Liver (tissue), 9 donors: ENCODE data around the gene CALY. TPM values are rescaled to one million over a fixed set of nuclear protein-coding genes. Genes with fewer than 3 reads are reported as not detected.

Experiments
- DNase-seq: peaks from one replicate; pipeline ENCODE4 v3.0.0-alpha.2; 2017; ENCODE audit warnings: low spot score
- H3K27ac ChIP-seq, 2 donors: one replicate each; pipeline ENCODE4 v1.7.0; 2013; ENCODE audit warnings: inconsistent platforms in 2 of 2, low read length in 2 of 2, control low read depth in 1 of 2, low read depth in 1 of 2, mild to moderate bottlenecking in 1 of 2
- H3K27me3 ChIP-seq, 4 donors: one replicate each; pipeline versions ENCODE4 v1.6.1 to v1.7.0; 2013; ENCODE audit warnings: low read length in 3 of 4, inconsistent platforms in 1 of 4, mild to moderate bottlenecking in 1 of 4, moderate library complexity in 1 of 4; ENCODE audit not compliant: control insufficient read depth in 4 of 4, insufficient read depth in 4 of 4
- H3K36me3 ChIP-seq, 4 donors: one replicate each; pipeline versions ENCODE4 v1.6.1 to v1.7.0; 2013; ENCODE audit warnings: low read length in 3 of 4, mild to moderate bottlenecking in 3 of 4, low read depth in 1 of 4, moderate library complexity in 1 of 4; ENCODE audit not compliant: control insufficient read depth in 4 of 4, insufficient read depth in 3 of 4
- H3K4me1 ChIP-seq, 4 donors: one replicate each; pipeline versions ENCODE4 v1.6.1 to v1.7.0; 2013; ENCODE audit warnings: low read length in 3 of 4, mild to moderate bottlenecking in 3 of 4, moderate library complexity in 1 of 4; ENCODE audit not compliant: control insufficient read depth in 4 of 4, insufficient read depth in 4 of 4
- H3K4me3 ChIP-seq, 3 donors: one replicate each; pipeline versions ENCODE4 v1.6.1 to v1.7.0; 2013; ENCODE audit warnings: low read length in 3 of 3, control low read depth in 1 of 3, low read depth in 1 of 3, mild to moderate bottlenecking in 1 of 3
- H3K9ac ChIP-seq, 2 donors: one replicate each; pipeline ENCODE4 v1.7.0; 2013; ENCODE audit warnings: low read length in 2 of 2, mild to moderate bottlenecking in 2 of 2, moderate library complexity in 2 of 2, control low read depth in 1 of 2, low read depth in 1 of 2
- H3K9me3 ChIP-seq, 4 donors: one replicate each; pipeline versions ENCODE4 v1.6.1 to v1.7.0; 2013; ENCODE audit warnings: low read length in 3 of 4; ENCODE audit not compliant: control insufficient read depth in 4 of 4
- EGR1 ChIP-seq, 2 donors: IDR thresholded peaks; 2 replicates each; pipeline ENCODE4 v1.6.1; 2016 to 2018; ENCODE audit warnings: antibody characterized with exemption in 2 of 2, low read depth in 2 of 2
- FOXA2 ChIP-seq: IDR thresholded peaks from 2 replicates; pipeline ENCODE4 v1.6.1; 2016; ENCODE audit warnings: antibody characterized with exemption
- GABPA ChIP-seq, 2 donors: IDR thresholded peaks in 1 of 2; conservative IDR thresholded peaks in 1 of 2; 2 replicates each; pipeline ENCODE4 v1.6.1; 2016; ENCODE audit warnings: antibody characterized with exemption in 2 of 2, mild to moderate bottlenecking in 1 of 2, moderate library complexity in 1 of 2
- HNF4A ChIP-seq, 2 donors: conservative IDR thresholded peaks; 2 replicates each; pipeline ENCODE4 v1.6.1; 2016; ENCODE audit warnings: antibody characterized with exemption in 2 of 2, mild to moderate bottlenecking in 2 of 2
- NR2F2 ChIP-seq: IDR thresholded peaks from 2 replicates; pipeline ENCODE4 v1.6.1; 2016; ENCODE audit warnings: antibody characterized with exemption
- SP1 ChIP-seq: IDR thresholded peaks from 2 replicates; pipeline ENCODE4 v1.6.1; 2018; ENCODE audit warnings: antibody characterized with exemption, mild to moderate bottlenecking
- YY1 ChIP-seq: IDR thresholded peaks from 2 replicates; pipeline ENCODE4 v1.6.1; 2016; ENCODE audit warnings: antibody characterized with exemption, mild to moderate bottlenecking
- WGBS: extraction: QIAGEN DNeasy Blood & Tissue Kit; methylation state at CpG from one replicate; pipeline ENCODE4 v1.1.7; 2013; 5-methylcytosine and 5-hydroxymethylcytosine counted together
- polyA plus RNA-seq, 2 donors: library from polyadenylated mRNA; stranded (reverse) in 1 of 2; unstranded in 1 of 2; fragments of 200-250 nt in 1 of 2; fragments of >200 nt in 1 of 2; fragmentation: Nextera tagmentation in 1 of 2; extraction: Ambion mirVana in 1 of 2; gene quantifications; one replicate each; pipeline versions ENCODE4 v1.2.1 to v1.2.3, GENCODE V29; 2013 to 2015
- total RNA-seq, 2 donors: library from RNA; depleted of rRNA; stranded (reverse); fragments of >200 nt; gene quantifications; one replicate each; pipeline ENCODE4 v1.2.3, GENCODE V29; 2014
- TF ChIP-seq, protein P1 (sequence below): fragments of 150-350 bp; IDR thresholded peaks from 2 replicates; pipeline ENCODE4 v1.5.1; 2017; ENCODE audit warnings: improper control_type of control experiment, low read depth, low read length; ENCODE audit not compliant: missing input control
- TF ChIP-seq, protein P2 (sequence below): IDR thresholded peaks from 2 replicates; pipeline ENCODE4 v1.6.1; 2016; ENCODE audit warnings: antibody characterized with exemption, mild to moderate bottlenecking
- TF ChIP-seq, protein P3 (sequence below): IDR thresholded peaks from 2 replicates; pipeline ENCODE4 v1.6.1; 2016; ENCODE audit warnings: antibody characterized with exemption
- donor health status: healthy.
- donor health status: healthy.
- donor health status: healthy.
- donor health status: healthy.
- donor health status: healthy.

The CALY gene
- total and polyA plus RNA-seq, 4 donors = 0.07 TPM; not detected in 3

DNA sequence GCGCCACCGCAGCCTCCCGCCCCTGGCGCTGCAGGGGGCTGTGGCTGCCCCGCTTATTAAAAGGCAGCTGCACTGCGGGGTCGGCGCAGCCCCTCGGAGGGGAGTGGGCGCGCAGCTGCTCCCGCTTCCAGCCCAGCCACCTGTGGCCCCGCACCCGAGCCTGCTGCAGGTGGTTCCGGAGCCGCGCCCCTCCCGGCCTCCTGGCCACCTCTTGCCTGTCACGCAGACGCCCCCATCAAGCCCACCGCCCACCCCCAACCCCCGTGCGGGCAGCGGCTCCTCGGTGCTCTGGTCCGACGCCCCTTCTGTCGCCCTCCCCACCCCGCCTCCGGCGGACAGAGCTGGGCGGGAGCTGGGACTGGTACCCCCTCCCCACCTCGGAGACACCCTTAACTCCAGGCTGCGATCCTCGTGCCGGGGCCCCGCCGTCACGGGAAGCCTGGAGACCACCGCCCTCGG is 549 bp downstream of the CALY start:
- Histone ChIP-seq H3K9ac (no peak overlapping the region), H3K36me3 (no peaks in the 10 kb centered on the region), H3K9me3 (no peaks in the 10 kb centered on the region), H3K4me1 (peaks cover 0 to 16% (median 8%) of the 10 kb centered on the region in 4 donors), H3K27ac (no peak overlapping the region), H3K4me3 (peak overlapping the region in 1 of 3 donors; percentile 26), H3K27me3 (peaks cover 0 to 14% (median 8%) of the 10 kb centered on the region in 4 donors)
- 10% methylated on average over 41 of the region's 41 CpGs for WGBS
- DNase-seq = no peak
- TF ChIP-seq FOXA2 = no peak
- TF ChIP-seq, protein P1, sequence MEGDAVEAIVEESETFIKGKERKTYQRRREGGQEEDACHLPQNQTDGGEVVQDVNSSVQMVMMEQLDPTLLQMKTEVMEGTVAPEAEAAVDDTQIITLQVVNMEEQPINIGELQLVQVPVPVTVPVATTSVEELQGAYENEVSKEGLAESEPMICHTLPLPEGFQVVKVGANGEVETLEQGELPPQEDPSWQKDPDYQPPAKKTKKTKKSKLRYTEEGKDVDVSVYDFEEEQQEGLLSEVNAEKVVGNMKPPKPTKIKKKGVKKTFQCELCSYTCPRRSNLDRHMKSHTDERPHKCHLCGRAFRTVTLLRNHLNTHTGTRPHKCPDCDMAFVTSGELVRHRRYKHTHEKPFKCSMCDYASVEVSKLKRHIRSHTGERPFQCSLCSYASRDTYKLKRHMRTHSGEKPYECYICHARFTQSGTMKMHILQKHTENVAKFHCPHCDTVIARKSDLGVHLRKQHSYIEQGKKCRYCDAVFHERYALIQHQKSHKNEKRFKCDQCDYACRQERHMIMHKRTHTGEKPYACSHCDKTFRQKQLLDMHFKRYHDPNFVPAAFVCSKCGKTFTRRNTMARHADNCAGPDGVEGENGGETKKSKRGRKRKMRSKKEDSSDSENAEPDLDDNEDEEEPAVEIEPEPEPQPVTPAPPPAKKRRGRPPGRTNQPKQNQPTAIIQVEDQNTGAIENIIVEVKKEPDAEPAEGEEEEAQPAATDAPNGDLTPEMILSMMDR = no peak
- TF ChIP-seq GABPA (IDR thresholded peaks at IDR 0.05 in 1 of 2, conservative IDR thresholded peaks at IDR 0.05 in 1 of 2) = no peak
- TF ChIP-seq EGR1 (IDR thresholded peaks at IDR 0.05; ENCODE audit: low read depth in 2 of 2) = no peak
- no peak for TF ChIP-seq YY1

DNA sequence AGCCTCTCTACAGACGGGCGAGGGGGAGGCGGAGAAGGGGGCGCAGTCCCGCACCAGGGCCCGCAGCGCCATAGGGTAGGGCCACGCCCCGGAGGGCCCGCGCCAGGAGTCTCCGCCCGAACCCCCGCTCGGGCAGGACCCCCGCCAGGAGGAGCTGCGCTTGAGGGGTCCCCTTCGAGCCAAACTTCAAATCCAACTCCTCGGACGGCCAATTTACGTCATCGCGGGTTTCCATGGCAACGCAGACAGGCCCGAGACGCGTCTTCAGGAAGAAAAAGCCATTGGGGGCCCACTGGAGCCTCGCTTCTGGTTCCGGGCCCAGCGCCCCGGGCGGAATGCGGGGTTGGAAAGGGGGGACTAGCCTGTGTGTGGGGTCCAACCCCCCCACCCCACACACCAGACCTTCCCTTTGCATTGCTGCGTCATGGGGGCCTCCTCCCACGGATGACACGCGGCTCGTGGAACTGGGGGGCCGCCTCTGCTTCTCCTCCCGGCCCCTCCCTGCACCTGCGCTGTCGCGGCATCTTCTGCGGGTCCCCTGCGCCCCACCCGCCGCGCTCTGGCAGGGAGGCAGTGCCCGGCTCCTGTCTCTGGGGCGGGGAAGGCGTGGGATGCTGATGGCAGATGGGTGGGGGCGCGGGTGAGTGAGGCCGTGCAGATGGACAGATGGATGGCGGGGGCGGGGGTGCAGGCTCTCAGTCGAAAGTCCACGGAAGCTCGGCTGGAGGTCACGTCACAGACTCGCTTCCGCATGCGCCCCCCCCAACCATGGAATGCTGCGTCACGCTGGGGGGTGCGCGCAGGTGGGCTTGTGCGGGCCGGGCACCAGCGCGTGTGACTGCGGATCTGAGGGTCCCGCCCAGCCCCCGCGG is 1.2 kb downstream of the CALY start:
- H3K9me3 ChIP-seq = no peaks in the 10 kb centered on the region
- H3K4me1 ChIP-seq = peaks cover 0 to 16% (median 8%) of the 10 kb centered on the region in 4 donors
- H3K4me3 ChIP-seq = peak overlapping the region in 1 of 3 donors; percentile 26
- TF ChIP-seq NR2F2 (no peak), SP1 (no peak), HNF4A (conservative IDR thresholded peaks at IDR 0.05) (peak in 1 of 2 donors; percentile 47)
- TF ChIP-seq, protein P2, sequence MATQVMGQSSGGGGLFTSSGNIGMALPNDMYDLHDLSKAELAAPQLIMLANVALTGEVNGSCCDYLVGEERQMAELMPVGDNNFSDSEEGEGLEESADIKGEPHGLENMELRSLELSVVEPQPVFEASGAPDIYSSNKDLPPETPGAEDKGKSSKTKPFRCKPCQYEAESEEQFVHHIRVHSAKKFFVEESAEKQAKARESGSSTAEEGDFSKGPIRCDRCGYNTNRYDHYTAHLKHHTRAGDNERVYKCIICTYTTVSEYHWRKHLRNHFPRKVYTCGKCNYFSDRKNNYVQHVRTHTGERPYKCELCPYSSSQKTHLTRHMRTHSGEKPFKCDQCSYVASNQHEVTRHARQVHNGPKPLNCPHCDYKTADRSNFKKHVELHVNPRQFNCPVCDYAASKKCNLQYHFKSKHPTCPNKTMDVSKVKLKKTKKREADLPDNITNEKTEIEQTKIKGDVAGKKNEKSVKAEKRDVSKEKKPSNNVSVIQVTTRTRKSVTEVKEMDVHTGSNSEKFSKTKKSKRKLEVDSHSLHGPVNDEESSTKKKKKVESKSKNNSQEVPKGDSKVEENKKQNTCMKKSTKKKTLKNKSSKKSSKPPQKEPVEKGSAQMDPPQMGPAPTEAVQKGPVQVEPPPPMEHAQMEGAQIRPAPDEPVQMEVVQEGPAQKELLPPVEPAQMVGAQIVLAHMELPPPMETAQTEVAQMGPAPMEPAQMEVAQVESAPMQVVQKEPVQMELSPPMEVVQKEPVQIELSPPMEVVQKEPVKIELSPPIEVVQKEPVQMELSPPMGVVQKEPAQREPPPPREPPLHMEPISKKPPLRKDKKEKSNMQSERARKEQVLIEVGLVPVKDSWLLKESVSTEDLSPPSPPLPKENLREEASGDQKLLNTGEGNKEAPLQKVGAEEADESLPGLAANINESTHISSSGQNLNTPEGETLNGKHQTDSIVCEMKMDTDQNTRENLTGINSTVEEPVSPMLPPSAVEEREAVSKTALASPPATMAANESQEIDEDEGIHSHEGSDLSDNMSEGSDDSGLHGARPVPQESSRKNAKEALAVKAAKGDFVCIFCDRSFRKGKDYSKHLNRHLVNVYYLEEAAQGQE = no peak
- TF ChIP-seq, protein P3, sequence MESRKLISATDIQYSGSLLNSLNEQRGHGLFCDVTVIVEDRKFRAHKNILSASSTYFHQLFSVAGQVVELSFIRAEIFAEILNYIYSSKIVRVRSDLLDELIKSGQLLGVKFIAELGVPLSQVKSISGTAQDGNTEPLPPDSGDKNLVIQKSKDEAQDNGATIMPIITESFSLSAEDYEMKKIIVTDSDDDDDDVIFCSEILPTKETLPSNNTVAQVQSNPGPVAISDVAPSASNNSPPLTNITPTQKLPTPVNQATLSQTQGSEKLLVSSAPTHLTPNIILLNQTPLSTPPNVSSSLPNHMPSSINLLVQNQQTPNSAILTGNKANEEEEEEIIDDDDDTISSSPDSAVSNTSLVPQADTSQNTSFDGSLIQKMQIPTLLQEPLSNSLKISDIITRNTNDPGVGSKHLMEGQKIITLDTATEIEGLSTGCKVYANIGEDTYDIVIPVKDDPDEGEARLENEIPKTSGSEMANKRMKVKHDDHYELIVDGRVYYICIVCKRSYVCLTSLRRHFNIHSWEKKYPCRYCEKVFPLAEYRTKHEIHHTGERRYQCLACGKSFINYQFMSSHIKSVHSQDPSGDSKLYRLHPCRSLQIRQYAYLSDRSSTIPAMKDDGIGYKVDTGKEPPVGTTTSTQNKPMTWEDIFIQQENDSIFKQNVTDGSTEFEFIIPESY = no peak
- H3K27ac ChIP-seq = no peak overlapping the region
- H3K36me3 ChIP-seq = no peaks in the 10 kb centered on the region
- 6% methylated on average over 75 of the region's 75 CpGs for WGBS
- no peak overlapping the region for H3K9ac ChIP-seq
- DNase-seq = no peak
- peaks cover 0 to 14% (median 8%) of the 10 kb centered on the region in 4 donors for H3K27me3 ChIP-seq
